Brain microvascular endothelial cell (primary cell): ENCODE results near the gene CTNND2.
A peak's percentile ranks its signal among the peaks of the same experiment; 100 is the strongest.

Source experiments
- DNase-seq: peaks from one replicate; pipeline ENCODE4 v3.0.0-alpha.2; 2020
- H3K27ac ChIP-seq: fragments of 250-450 bp; sonication (Bioruptor Pico); 2 replicates; pipeline ENCODE4 v1.5.1; 2020; ENCODE audit warnings: mild to moderate bottlenecking, moderate library complexity
- H3K27me3 ChIP-seq: fragments of 250-450 bp; sonication (Bioruptor Pico); replicated peaks from 2 replicates; pipeline ENCODE4 v1.5.1; 2020; ENCODE audit warnings: mild to moderate bottlenecking
- H3K36me3 ChIP-seq: fragments of 250-450 bp; sonication (Bioruptor Pico); replicated peaks from 2 replicates; pipeline ENCODE4 v1.5.1; 2020; ENCODE audit warnings: mild to moderate bottlenecking
- H3K4me3 ChIP-seq: 2 replicates; pipeline ENCODE4 v1.5.1; 2011; ENCODE audit warnings: low read depth, mild to moderate bottlenecking, control low read depth, low read length, moderate library complexity
- in situ Hi-C: cut with HindIII; loops from 2 replicates; pipeline ENCODE4 v1.10.0; 2017; ENCODE audit warnings: low sequenced_read_pairs, low pct_ligation_motif_present
- TF ChIP-seq, protein P1 (sequence below): IDR thresholded peaks from 2 replicates; pipeline ENCODE4 v1.5.1; 2011; ENCODE audit warnings: low read depth, mild to moderate bottlenecking, moderate library complexity, low read length, control low read depth, inconsistent platforms; ENCODE audit errors: missing control alignments

CTNND2 gene

DNA sequence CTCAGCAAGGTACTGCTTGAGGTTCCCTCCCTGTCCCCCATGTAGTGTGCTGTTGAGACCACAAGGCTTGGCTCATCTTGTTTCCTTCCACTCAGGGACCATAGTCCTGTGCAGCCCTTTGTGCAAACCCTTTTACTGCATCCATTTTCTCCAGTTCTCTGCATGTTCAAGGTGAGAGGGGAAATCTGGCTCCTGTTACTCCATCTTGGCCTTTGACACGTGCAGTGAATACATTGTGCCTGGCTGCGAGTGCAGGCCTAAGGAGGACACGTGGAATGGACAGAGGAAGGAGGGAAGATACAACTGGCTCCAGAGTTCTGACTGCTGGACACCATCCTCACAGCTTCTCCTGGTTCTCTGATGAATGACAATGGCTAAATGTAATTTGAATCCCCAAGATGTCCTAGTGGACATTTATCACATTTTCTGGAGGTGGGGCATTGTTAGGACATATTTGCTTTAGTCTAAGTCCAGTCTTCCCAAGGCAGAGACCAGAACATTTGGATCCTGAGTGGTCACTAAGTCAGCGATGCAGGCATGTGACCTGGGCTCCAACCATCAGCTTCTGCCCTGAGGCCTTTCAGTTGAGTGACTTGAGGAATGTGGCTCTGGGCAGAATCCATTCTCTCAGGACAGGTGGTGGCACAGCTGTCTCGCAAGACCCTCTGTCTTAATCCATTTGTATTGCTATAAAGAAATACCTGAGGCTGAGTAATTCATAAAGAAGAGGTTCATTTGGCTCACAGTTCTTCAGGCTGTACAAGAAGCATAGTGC is 954.2 kb downstream of the CTNND2 start:
- in situ Hi-C loops: no loop called here
- DNase-seq: no peak

DNA sequence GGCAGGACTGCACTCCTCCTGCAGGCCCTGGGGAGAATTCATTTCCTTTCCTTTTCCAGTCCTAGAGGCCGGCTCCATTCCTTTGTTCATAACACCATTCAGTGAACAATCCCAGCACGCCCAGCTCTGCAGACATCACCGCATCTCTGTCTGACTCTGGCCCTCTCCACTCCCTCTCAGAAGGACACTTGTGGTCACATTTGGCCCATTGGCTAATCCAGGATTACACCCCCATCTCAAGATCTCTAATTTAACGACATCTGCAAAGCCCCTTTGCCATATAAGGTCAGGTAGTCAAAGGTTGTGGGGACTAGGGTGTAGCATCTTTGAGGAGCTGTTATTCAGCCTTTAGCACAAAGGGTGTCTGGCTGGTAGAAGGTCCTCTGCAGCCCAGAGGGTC is 958.2 kb downstream of the CTNND2 start:
- in situ Hi-C loops: no loop called here
- H3K36me3 ChIP-seq: no peaks in the 10 kb centered on the region
- H3K27me3 ChIP-seq: no peaks in the 10 kb centered on the region
- no peak overlapping the region for H3K4me3 ChIP-seq
- DNase-seq: no peak
- no peak overlapping the region for H3K27ac ChIP-seq
- TF ChIP-seq, protein P1, sequence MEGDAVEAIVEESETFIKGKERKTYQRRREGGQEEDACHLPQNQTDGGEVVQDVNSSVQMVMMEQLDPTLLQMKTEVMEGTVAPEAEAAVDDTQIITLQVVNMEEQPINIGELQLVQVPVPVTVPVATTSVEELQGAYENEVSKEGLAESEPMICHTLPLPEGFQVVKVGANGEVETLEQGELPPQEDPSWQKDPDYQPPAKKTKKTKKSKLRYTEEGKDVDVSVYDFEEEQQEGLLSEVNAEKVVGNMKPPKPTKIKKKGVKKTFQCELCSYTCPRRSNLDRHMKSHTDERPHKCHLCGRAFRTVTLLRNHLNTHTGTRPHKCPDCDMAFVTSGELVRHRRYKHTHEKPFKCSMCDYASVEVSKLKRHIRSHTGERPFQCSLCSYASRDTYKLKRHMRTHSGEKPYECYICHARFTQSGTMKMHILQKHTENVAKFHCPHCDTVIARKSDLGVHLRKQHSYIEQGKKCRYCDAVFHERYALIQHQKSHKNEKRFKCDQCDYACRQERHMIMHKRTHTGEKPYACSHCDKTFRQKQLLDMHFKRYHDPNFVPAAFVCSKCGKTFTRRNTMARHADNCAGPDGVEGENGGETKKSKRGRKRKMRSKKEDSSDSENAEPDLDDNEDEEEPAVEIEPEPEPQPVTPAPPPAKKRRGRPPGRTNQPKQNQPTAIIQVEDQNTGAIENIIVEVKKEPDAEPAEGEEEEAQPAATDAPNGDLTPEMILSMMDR: peak; percentile 6

More for the DNA sequence above, 954.2 kb downstream of the CTNND2 start:
- Histone ChIP-seq H3K36me3 (no peaks in the 10 kb centered on the region), H3K4me3 (no peak overlapping the region), H3K27ac (no peak overlapping the region), H3K27me3 (no peaks in the 10 kb centered on the region)
- TF ChIP-seq, protein P1: no peak

DNA sequence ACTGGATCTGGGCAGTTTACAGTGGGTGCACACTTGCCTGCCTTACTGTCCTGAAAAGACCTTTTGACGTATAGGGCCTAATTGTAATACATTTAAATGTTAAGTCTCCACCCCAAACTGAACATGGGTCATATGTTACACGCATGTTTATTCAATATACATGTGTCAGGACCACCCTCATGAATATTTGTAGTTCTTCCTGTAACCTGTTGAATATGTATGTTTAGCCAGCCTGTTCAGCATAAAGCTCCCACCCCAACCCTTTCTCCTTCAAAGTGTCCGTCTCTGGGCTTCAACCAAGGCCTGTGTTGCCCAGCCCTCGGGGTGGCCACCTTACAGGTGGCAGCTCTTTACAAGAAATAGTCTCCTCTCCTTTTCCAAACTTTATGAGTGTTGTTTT is 962.3 kb downstream of the CTNND2 start:
- no peaks in the 10 kb centered on the region for H3K27me3 ChIP-seq
- H3K4me3 ChIP-seq: no peak overlapping the region
- in situ Hi-C loops: no loop called here
- H3K27ac ChIP-seq: no peak overlapping the region
- TF ChIP-seq, protein P1: no peak
- H3K36me3 ChIP-seq: no peaks in the 10 kb centered on the region
- DNase-seq: no peak

DNA sequence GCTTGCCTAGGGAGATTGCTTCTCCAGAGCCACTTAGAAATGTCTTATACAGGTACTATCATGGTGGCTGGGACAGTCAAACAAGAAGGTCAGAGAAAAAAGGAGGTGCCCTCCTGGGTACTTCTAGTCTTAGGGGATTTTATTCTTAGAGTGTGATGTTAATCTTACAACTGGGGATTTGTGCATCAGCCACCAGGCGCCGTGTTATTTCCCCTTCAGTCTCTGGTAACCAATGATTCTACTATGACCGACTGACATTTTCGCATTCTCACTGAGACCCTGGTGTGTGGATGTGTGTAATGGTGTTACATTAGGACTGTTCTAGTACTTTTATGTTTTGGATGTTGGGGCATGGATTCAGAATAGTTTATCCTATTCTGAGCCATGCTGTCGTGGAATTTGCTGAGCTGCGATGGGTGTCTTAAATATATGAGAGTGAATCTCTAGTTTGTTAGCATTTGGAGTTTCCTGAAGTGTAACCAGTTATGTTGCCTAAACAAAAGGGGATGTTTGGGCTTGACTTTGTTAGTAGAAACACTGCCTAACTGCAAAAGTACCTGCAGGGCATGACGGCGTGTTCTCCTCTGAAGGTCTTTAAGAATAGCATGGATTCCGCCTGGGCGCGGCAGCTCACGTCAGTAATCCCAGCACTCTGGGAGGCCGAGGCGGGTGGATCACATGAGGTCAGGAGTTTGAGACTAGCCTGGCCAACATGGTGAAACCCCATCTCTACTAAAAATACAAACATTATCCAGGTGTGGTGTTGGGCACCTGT is 968.0 kb downstream of the CTNND2 start:
- Histone ChIP-seq H3K27ac (no peak overlapping the region), H3K36me3 (no peaks in the 10 kb centered on the region), H3K4me3 (no peak overlapping the region), H3K27me3 (no peaks in the 10 kb centered on the region)
- DNase-seq: no peak
- TF ChIP-seq, protein P1: no peak
- in situ Hi-C loops: no loop called here

DNA sequence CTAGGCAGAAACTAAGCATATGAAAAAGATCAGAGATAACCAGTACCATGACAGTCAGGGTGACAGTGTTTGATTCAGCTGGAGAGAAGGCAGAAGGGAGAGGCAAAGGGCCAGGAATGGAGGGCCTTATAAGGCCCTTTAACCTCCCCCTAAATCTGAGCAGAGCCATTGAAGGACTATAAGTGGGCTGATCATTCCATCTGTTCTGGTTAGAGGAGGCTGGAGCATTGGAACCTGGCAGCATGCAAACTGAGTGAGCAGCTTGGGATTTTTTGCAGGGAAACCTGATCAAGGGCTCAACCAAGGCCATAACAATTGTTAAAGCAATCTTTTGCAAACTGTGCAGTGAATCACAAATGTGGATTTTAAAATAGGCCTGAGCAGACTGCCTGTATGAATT is 968.7 kb downstream of the CTNND2 start:
- no peak overlapping the region for H3K27ac ChIP-seq
- no peak overlapping the region for H3K4me3 ChIP-seq
- no peak for DNase-seq
- H3K27me3 ChIP-seq: no peaks in the 10 kb centered on the region
- in situ Hi-C loops: no loop called here
- TF ChIP-seq, protein P1: no peak
- H3K36me3 ChIP-seq: no peaks in the 10 kb centered on the region
